PFSK-1 (cell line): Measurements from ENCODE around the gene PROX2.

Source experiments
- POLR2AphosphoS5 ChIP-seq: IDR thresholded peaks from 2 replicates; pipeline ENCODE4 v1.6.1; 2012; ENCODE audit warnings: low read depth, mild to moderate bottlenecking, control low read depth, low read length, moderate library complexity
- TAF1 ChIP-seq: IDR thresholded peaks from 2 replicates; pipeline ENCODE4 v1.6.1; 2012; ENCODE audit warnings: low read length, control low read depth, borderline replicate concordance; ENCODE audit not compliant: insufficient read depth
- TF ChIP-seq, protein P1 (sequence below), 2 experiments: IDR thresholded peaks; 2 replicates each; pipeline versions ENCODE4 v1.6.1 to v1.8.0; 2011 to 2012; ENCODE audit warnings: low read depth in 2 of 2, low read length in 2 of 2, control low read depth in 1 of 2, inconsistent platforms in 1 of 2, mild to moderate bottlenecking in 1 of 2, moderate library complexity in 1 of 2; ENCODE audit not compliant: insufficient read depth in 1 of 2

DNA sequence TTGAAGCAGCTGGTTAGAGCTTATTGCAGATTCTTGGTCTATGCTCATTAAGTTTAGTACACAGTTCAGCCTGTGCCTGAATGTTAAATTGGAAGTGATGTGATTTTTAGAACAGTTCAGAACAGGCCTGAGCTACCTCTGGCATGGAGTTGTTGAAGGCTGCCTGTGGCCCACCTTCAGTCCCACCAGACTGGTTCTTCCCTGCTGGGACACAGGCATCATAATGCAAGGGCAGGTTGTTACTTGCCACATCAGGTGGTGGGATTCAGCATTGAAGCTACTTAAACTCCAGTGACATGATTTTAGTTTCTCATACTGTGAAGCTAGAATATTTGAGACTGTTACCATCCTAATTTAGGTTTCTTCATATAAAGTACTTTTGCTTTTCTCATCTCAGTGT lies 49.4 kb downstream of the PROX2 start:
- TF ChIP-seq POLR2AphosphoS5: no peak
- TF ChIP-seq, protein P1, sequence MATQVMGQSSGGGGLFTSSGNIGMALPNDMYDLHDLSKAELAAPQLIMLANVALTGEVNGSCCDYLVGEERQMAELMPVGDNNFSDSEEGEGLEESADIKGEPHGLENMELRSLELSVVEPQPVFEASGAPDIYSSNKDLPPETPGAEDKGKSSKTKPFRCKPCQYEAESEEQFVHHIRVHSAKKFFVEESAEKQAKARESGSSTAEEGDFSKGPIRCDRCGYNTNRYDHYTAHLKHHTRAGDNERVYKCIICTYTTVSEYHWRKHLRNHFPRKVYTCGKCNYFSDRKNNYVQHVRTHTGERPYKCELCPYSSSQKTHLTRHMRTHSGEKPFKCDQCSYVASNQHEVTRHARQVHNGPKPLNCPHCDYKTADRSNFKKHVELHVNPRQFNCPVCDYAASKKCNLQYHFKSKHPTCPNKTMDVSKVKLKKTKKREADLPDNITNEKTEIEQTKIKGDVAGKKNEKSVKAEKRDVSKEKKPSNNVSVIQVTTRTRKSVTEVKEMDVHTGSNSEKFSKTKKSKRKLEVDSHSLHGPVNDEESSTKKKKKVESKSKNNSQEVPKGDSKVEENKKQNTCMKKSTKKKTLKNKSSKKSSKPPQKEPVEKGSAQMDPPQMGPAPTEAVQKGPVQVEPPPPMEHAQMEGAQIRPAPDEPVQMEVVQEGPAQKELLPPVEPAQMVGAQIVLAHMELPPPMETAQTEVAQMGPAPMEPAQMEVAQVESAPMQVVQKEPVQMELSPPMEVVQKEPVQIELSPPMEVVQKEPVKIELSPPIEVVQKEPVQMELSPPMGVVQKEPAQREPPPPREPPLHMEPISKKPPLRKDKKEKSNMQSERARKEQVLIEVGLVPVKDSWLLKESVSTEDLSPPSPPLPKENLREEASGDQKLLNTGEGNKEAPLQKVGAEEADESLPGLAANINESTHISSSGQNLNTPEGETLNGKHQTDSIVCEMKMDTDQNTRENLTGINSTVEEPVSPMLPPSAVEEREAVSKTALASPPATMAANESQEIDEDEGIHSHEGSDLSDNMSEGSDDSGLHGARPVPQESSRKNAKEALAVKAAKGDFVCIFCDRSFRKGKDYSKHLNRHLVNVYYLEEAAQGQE (IDR thresholded peaks at IDR 0.05; ENCODE audit: insufficient read depth in 1 of 2, low read depth in 2 of 2, low read length in 2 of 2): no peak
- TF ChIP-seq TAF1: no peak
